ENCODE data around the gene FUNDC2.
A peak's percentile ranks its signal among the peaks of the same experiment; 100 is the strongest.

FUNDC2 gene

DNA sequence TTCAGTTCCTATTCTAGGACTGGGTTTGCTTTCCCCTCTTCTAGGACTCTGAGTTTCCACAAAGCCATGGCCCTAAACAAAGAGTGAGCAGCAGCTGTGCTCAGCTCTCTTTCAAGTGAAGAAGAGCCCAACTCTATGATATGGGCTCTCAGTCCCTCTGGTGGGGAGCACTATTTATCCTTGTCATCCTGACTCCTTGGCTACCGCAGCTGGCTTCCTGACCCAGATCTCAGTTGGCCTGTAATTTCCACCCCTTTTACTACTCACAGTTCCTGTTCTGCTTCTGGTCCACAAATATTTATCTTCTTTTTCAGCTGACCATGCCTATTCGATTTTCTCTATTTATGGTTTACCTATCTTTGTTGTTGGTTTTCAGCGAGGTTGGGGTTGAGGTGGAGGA, 37.9 kb upstream of the FUNDC2 start:
- no peak for DNase-seq (ENCODE audit: extremely low spot score)
- TF ChIP-seq, protein P1, sequence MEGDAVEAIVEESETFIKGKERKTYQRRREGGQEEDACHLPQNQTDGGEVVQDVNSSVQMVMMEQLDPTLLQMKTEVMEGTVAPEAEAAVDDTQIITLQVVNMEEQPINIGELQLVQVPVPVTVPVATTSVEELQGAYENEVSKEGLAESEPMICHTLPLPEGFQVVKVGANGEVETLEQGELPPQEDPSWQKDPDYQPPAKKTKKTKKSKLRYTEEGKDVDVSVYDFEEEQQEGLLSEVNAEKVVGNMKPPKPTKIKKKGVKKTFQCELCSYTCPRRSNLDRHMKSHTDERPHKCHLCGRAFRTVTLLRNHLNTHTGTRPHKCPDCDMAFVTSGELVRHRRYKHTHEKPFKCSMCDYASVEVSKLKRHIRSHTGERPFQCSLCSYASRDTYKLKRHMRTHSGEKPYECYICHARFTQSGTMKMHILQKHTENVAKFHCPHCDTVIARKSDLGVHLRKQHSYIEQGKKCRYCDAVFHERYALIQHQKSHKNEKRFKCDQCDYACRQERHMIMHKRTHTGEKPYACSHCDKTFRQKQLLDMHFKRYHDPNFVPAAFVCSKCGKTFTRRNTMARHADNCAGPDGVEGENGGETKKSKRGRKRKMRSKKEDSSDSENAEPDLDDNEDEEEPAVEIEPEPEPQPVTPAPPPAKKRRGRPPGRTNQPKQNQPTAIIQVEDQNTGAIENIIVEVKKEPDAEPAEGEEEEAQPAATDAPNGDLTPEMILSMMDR (IDR thresholded peaks at IDR 0.05; ENCODE audit: control extremely low read depth, extremely low read depth, low read depth, missing control alignments): no peak
- CTCF ChIA-PET: interaction anchor here (1.0 to 3.4 kb wide), 5 partner anchors 16 to 98 kb away, joined by 3 to 16 read pairs (median 3); no protein-coding TSS in a partner anchor
- POLR2A ChIA-PET: no interaction called here

DNA sequence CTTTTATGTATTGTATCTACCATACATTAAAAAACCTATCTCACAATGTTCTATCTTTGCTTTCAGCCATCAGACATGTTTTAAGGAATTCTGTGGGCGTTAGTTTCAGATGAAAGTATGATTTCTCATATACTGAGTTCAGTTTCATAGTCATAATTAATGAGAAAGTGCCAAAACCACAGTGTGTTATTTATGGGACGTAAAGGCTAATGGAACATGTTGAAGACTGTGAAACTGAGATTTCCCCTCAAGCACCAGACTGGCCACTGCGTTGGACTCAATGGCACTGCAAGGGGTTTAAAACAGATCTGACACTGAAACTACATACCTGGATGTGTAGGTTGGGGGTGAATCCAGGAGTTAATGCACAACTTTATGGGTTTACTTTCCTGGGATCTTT, 36.1 kb upstream of the FUNDC2 start:
- ChIA-PET CTCF (no interaction called here), POLR2A (interaction anchor here (1.1 kb wide), 1 partner anchor 37 kb away, joined by 3 read pairs; the partner anchor contains the start of gene FUNDC2)
- TF ChIP-seq, protein P1 (IDR thresholded peaks at IDR 0.05; ENCODE audit: control extremely low read depth, extremely low read depth, low read depth, missing control alignments): no peak
- DNase-seq (ENCODE audit: extremely low spot score): no peak

DNA sequence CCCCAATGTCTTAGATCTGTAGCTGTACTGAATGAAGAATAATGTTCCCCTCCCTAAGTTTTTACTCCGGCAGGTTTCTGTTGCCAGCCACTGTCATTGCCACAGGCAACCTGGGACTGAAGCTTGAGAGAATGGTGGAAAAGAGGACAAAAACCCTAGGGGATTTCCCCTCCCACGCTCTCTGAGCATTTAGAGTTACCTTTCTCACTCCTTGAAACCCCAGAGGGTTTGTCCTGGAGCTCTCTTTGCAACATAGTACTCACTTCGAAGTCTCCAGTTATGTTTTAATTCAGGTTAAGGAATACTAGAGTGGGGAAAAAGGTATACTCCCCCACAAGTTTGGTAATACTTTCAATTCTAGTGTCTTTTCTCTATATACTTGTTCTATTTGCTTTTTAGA, 35.6 kb upstream of the FUNDC2 start:
- ChIA-PET CTCF (no interaction called here), POLR2A (interaction anchor here (1.1 kb wide), 1 partner anchor 36 kb away, joined by 3 read pairs; the partner anchor contains the start of gene FUNDC2)
- TF ChIP-seq, protein P1 (IDR thresholded peaks at IDR 0.05; ENCODE audit: control extremely low read depth, extremely low read depth, low read depth, missing control alignments): no peak
- peak; percentile 18 for DNase-seq (ENCODE audit: extremely low spot score)

DNA sequence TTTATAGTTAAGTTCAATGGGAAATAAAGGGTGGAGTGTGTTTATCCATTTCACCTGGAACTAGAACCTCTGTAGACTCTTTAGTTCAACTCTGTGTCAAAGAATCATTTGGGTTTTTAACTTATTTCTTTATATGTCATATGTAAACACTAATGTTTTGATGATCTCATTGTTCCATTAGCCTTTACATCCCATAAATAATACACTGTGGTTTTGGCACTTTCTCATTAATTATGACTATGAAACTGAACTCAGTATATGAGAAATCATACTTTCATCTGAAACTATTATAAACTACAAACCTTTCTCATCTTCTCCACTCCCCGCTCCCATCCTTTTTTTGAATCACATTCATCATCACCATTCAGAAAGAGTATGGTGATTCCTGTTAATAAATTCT, 35.2 kb upstream of the FUNDC2 start:
- POLR2A ChIA-PET: interaction anchor here (1.1 kb wide), 1 partner anchor 36 kb away, joined by 3 read pairs; the partner anchor contains the start of gene FUNDC2
- DNase-seq (ENCODE audit: extremely low spot score): no peak
- TF ChIP-seq, protein P1 (IDR thresholded peaks at IDR 0.05; ENCODE audit: control extremely low read depth, extremely low read depth, low read depth, missing control alignments): no peak
- CTCF ChIA-PET: no interaction called here

DNA sequence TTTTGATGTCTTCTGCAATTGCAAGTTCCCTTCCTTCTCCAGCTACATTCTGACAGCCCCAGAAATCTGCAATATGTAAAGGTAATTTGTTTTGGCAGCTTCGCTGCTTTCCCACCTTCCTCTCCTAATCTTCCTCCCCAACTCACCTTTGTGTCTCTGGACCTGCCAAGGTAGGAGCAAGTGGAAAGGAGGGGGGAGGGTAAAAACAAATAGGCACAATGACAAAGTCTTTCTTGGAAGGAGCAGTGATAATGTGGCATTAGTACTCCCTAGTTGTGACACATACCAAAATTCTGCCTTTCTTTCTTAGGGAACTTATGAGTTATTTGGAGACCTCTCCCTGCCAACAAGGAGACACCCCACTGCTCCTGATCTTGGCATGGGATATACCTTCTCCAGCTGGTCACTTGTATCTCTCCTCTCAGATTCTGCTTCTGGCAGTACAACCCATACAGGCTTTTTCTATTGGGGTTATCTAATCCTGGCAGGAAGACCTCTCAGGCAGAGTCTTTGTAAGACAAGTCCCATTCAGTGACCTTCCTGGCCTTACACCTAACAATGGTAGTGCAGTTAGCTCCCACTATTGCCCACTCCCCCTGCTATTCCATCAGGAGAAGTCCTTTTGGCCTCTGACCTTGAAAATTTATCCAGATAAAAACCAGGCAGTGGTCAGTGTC, 28.3 kb upstream of the FUNDC2 start:
- CTCF ChIA-PET: no interaction called here

DNA sequence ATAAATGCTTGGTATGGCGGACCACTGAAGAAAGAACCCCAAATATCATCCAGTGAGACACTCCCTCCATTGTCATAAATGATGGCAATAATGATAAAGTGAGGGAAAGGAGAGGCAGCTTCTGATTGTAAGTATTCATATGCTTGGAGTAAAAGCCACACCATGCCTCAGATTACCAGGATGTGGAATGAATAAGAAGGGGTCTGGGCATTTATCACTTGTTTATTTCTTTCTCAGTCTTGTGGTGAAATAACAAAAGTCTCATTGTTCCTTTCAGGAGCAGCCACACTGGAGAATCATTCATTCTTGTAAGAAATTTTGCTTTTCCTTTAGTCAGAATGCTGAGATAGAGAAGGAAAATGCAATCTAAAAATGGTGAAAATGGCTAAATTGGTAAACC, 25.8 kb upstream of the FUNDC2 start:
- CTCF ChIA-PET: no interaction called here
- no peak for DNase-seq (ENCODE audit: extremely low spot score)
- POLR2A ChIA-PET: no interaction called here
- TF ChIP-seq, protein P1 (IDR thresholded peaks at IDR 0.05; ENCODE audit: control extremely low read depth, extremely low read depth, low read depth, missing control alignments): no peak

More for the DNA sequence above, 28.3 kb upstream of the FUNDC2 start:
- DNase-seq (ENCODE audit: extremely low spot score): no peak
- POLR2A ChIA-PET: interaction anchor here (0.6 kb wide), 1 partner anchor 32 kb away, joined by 7 read pairs; no protein-coding TSS in a partner anchor
- TF ChIP-seq, protein P1 (IDR thresholded peaks at IDR 0.05; ENCODE audit: control extremely low read depth, extremely low read depth, low read depth, missing control alignments): no peak

Measured in GM10248 (cell line).